AG04449 (cell line): Measurements from ENCODE around the gene LIMCH1.

Experiments
- CTCF ChIA-PET: fragments of 350-600 bp; formaldehyde crosslinking; extraction: SDS; loops from one replicate; lab custom pipeline; 2021; ENCODE audit warnings: antibody characterized with exemption; lab: Yijun Ruan, JAX
- POLR2A ChIA-PET: fragments of 400-600, 350-600 bp; formaldehyde crosslinking; extraction: SDS; loops from one replicate; lab custom pipeline; 2020; ENCODE audit warnings: antibody characterized with exemption, inconsistent platforms; lab: Yijun Ruan, JAX
- DNase-seq: peaks from one replicate; pipeline ENCODE4 v3.0.0-alpha.2; 2010; ENCODE audit warnings: low read depth, low spot score
- H3K4me3 ChIP-seq: 2 replicates; pipeline ENCODE4 v1.5.1; 2011; ENCODE audit warnings: low read depth, mild to moderate bottlenecking, control low read depth, low read length
- CTCF ChIP-seq: IDR thresholded peaks from one replicate; pipeline ENCODE4 v1.5.1; 2011; ENCODE audit warnings: mild to moderate bottlenecking, moderate library complexity, low read length, control low read depth, inconsistent platforms; ENCODE audit not compliant: insufficient read depth; ENCODE audit errors: missing control alignments

The LIMCH1 gene

GRCh38 chr4:41678951-41679350, 141.0 kb downstream of the LIMCH1 start:
- H3K4me3 ChIP-seq, result no peak overlapping the region
- ChIA-PET CTCF (no interaction called here), POLR2A (no interaction called here)
- DNase-seq, result no peak
- TF ChIP-seq CTCF, result no peak

DNA sequence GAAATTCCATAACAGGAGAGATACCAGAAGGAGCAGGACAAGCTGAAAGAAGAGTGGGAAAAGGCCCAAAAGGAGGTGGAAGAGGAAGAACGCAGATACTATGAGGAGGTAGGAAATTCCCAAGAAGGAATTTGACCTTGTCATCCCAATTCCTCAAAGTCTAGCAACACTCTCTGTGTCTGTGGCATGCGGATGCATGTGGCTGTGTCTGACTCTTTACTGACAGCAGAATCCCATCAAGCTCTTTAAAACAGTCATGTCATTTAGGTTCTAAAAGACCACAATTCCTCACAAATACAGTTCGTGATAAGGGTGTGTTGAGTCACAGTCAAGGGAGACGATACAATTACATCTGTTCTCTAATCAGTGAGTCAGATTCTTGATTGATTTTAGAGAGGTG, 142.0 kb downstream of the LIMCH1 start:
- no peak for TF ChIP-seq CTCF
- H3K4me3 ChIP-seq, result no peak overlapping the region
- CTCF ChIA-PET, result interaction anchor here (1.1 kb wide), 1 partner anchor 13 kb away, joined by 3 read pairs; no protein-coding TSS in a partner anchor
- POLR2A ChIA-PET, result no interaction called here
- DNase-seq, result no peak

GRCh38 chr4:41681054-41681453, 143.1 kb downstream of the LIMCH1 start:
- DNase-seq, result no peak
- ChIA-PET POLR2A (no interaction called here), CTCF (no interaction called here)
- H3K4me3 ChIP-seq, result no peak overlapping the region
- TF ChIP-seq CTCF, result no peak

- TF ChIP-seq CTCF, result no peak
- ChIA-PET CTCF (interaction anchor here (0.7 to 3.0 kb wide), 5 partner anchors 10 to 402 kb away, joined by 3 to 21 read pairs (median 4); no protein-coding TSS in a partner anchor), POLR2A (no interaction called here)
- H3K4me3 ChIP-seq, result no peak overlapping the region
- no peak for DNase-seq
These were observed 145.4 kb downstream of the LIMCH1 start for GRCh38 chr4:41683326-41683725.

DNA sequence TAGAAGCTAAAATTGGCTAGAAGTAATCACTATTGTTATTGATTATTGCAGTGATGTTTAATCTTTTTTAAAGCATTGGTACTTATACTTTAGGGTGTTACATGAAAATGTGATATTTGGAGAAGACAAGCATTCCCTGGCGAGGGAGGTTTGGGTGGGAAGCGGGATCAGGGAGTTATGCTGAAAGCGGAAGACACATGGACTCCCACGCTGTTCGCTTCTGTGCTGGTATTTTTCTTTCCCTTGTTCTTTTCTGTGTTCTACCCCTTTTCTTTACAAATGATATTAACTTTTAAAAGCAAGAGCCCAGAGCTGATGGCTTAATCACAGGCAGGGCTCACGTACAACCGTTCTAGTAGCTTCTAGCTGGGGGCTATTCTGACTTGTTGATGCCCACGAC, 148.9 kb downstream of the LIMCH1 start:
- ChIA-PET POLR2A (no interaction called here), CTCF (interaction anchor here (1.5 to 9.2 kb wide), 3 partner anchors 191 to 405 kb away, joined by 3 to 147 read pairs (median 5); no protein-coding TSS in a partner anchor)
- TF ChIP-seq CTCF, result no peak
- no peak overlapping the region for H3K4me3 ChIP-seq
- no peak for DNase-seq

DNA sequence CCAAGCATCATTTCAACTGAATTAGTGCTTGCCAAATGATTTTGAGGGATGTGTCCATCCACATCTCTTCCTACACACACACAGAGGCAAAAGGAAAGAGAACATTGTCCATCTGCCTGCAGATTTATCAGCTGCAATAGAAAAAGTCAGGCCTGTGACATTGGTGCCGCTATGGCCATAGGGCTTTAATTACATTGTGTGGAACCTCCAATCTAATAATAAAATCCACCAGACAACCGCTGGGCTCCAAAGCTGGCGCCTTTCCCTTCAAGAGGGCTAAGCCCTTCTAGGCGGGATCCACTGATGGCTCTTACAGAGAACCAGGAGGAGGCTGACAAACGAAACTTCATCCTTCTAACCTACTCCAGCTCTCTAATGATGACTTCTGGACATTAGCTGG, 150.0 kb downstream of the LIMCH1 start:
- ChIA-PET CTCF (interaction anchor here (1.5 to 9.2 kb wide), 3 partner anchors 190 to 406 kb away, joined by 3 to 147 read pairs (median 5); no protein-coding TSS in a partner anchor), POLR2A (no interaction called here)
- H3K4me3 ChIP-seq, result no peak overlapping the region
- no peak for TF ChIP-seq CTCF
- DNase-seq, result no peak
